SK-N-SH treated with all-trans-retinoic acid at 6 μM for 48 hours (cell line): ENCODE data around the gene MUC5B.

Experiments used
- ARNTL ChIP-seq: fragments of 450-650 bp; formaldehyde crosslinking; IDR thresholded peaks from 2 replicates; pipeline ENCODE4 v1.5.0; 2020; ENCODE audit warnings: low read depth, mild to moderate bottlenecking, moderate library complexity, borderline replicate concordance
- GLIS3 ChIP-seq: fragments of 250-450 bp; sonication (Bioruptor Pico); IDR thresholded peaks from 2 replicates; pipeline ENCODE4 v1.5.0; 2020; ENCODE audit warnings: mild to moderate bottlenecking, moderate library complexity
- ISL1 ChIP-seq: fragments of 250-450 bp; sonication (Bioruptor Pico); IDR thresholded peaks from 2 replicates; pipeline ENCODE4 v2.1.2; 2022; ENCODE audit warnings: mild to moderate bottlenecking, moderate library complexity
- PATZ1 ChIP-seq: fragments of 250-450 bp; sonication (Bioruptor Pico); IDR thresholded peaks from 2 replicates; pipeline ENCODE4 v1.8.0; 2020; ENCODE audit warnings: mild to moderate bottlenecking, moderate library complexity, borderline replicate concordance
- PPARA ChIP-seq: fragments of 250-450 bp; sonication (Bioruptor Pico); IDR thresholded peaks from 2 replicates; pipeline ENCODE4 v1.5.0; 2020; ENCODE audit warnings: mild to moderate bottlenecking, borderline replicate concordance
- ZFP3 ChIP-seq: fragments of 250-450 bp; sonication (Bioruptor Pico); IDR thresholded peaks from 2 replicates; pipeline ENCODE4 v1.5.0; 2020; ENCODE audit warnings: mild to moderate bottlenecking, moderate library complexity
- ZFP30 ChIP-seq: fragments of 450-650 bp; formaldehyde crosslinking; IDR thresholded peaks from 2 replicates; pipeline ENCODE4 v1.5.0; 2022; ENCODE audit warnings: mild to moderate bottlenecking, moderate library complexity

GRCh38 chr11:1177020-1177770, 45.7 kb upstream of the MUC5B start:
- TF ChIP-seq PATZ1 (no peak), PPARA (CRISPR knock-in tag) (no peak), ARNTL (CRISPR knock-in tag) (no peak), ZFP30 (no peak), GLIS3 (no peak), ZFP3 (CRISPR knock-in tag) (no peak), ISL1 (no peak)
